ENCODE data around the gene CHTOP.
A peak's percentile ranks its signal among the peaks of the same experiment; 100 is the strongest.

Gene CHTOP

DNA sequence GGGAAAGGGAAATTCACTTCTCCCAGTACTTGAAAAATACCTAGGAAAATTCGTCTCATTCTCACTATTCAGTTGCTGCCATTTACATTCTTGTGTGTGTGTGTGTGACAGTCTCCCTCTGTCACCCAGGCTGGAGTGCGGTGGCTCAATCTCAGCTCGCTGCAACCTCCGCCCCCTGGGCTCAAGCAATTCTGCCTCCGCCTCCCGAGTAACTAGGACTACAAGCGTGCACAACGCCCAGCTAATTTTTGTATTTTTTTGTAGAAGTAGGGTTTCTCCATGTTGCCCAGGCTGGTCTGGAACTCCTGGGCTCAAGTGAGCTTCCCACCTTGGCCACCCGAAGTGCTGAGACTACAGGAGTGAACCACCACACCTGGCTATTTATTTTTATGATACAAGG, 25.8 kb downstream of the CHTOP start:
- H3K4me1 ChIP-seq (ENCODE audit: insufficient read depth, low read length, severe bottlenecking), result peaks cover 17% of the 10 kb centered on the region
- H3K4me3 ChIP-seq (ENCODE audit: low read depth, low read length, poor library complexity, severe bottlenecking), result peak overlapping the region; percentile 83
- H3K27ac ChIP-seq (ENCODE audit: low read depth, low read length, poor library complexity, severe bottlenecking), result no peak overlapping the region
- H2AFZ ChIP-seq (ENCODE audit: low read length), result no peak overlapping the region
- H3K4me2 ChIP-seq (ENCODE audit: low read length), result peak overlapping the region; percentile 75
- H3K9me2 ChIP-seq (ENCODE audit: low read depth, low read length), result no peaks in the 10 kb centered on the region
- TF ChIP-seq, protein P1, sequence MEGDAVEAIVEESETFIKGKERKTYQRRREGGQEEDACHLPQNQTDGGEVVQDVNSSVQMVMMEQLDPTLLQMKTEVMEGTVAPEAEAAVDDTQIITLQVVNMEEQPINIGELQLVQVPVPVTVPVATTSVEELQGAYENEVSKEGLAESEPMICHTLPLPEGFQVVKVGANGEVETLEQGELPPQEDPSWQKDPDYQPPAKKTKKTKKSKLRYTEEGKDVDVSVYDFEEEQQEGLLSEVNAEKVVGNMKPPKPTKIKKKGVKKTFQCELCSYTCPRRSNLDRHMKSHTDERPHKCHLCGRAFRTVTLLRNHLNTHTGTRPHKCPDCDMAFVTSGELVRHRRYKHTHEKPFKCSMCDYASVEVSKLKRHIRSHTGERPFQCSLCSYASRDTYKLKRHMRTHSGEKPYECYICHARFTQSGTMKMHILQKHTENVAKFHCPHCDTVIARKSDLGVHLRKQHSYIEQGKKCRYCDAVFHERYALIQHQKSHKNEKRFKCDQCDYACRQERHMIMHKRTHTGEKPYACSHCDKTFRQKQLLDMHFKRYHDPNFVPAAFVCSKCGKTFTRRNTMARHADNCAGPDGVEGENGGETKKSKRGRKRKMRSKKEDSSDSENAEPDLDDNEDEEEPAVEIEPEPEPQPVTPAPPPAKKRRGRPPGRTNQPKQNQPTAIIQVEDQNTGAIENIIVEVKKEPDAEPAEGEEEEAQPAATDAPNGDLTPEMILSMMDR (IDR thresholded peaks at IDR 0.05; ENCODE audit: low read length), result no peak
- TF ChIP-seq EZH2 (IDR thresholded peaks at IDR 0.05; ENCODE audit: borderline replicate concordance, low read length), result no peak
- peak overlapping the region; percentile 87 for H3K9ac ChIP-seq (ENCODE audit: low read length)
- no peaks in the 10 kb centered on the region for H3K27me3 ChIP-seq (ENCODE audit: insufficient read depth, low read length)
- no peaks in the 10 kb centered on the region for H3K9me3 ChIP-seq (ENCODE audit: low read length)
- H3F3A ChIP-seq (ENCODE audit: insufficient read depth, low read length), result no peaks in the 10 kb centered on the region; the same call in 1 of the 2 replicates
- peaks cover 41% of the 10 kb centered on the region for H3K36me3 ChIP-seq (ENCODE audit: insufficient read depth, low read length)
- H3K79me2 ChIP-seq (ENCODE audit: insufficient read depth, low read length), result 0 out of 2 replicates have a peak, but pooled peaks cover 7% of the 10 kb centered on the region
- H4K20me1 ChIP-seq (ENCODE audit: insufficient read depth, low read length), result no peaks in the 10 kb centered on the region

DNA sequence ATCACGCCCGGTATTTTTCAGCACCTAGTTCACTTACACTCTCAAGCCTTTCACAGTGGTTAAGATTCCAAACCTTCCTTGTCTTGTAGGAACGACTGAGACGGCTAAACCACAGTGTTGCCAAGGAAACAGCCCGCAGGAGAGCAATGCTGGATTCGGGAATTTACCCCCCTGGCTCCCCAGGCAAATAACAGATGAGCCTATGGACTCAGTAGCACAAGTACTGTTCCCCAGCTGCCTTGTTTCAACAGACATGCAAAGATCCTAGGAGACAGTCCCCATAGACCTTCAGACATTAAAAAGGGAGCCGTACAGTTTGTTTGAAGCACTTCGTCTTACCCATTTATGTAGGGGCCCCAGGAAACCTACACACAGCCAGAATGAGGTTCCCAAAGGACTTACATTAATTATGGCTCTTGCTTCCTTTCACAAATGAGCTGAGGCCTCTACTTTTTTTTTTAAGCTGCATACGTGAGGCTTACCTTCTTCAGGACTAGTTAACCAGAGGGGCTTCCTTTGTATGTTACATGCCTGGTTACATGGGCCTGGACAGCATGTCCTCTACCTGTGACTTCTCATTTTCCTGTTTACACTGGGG, 27.3 kb downstream of the CHTOP start:
- Histone ChIP-seq H2AFZ (ENCODE audit: low read length) (no peak overlapping the region), H4K20me1 (ENCODE audit: insufficient read depth, low read length) (no peaks in the 10 kb centered on the region), H3K79me2 (ENCODE audit: insufficient read depth, low read length) (0 out of 2 replicates have a peak, but pooled peaks cover 7% of the 10 kb centered on the region), H3K36me3 (ENCODE audit: insufficient read depth, low read length) (peaks cover 57% of the 10 kb centered on the region), H3F3A (ENCODE audit: insufficient read depth, low read length) (peaks cover 3% of the 10 kb centered on the region; the same call in 1 of the 2 replicates), H3K4me3 (ENCODE audit: low read depth, low read length, poor library complexity, severe bottlenecking) (no peak overlapping the region), H3K27ac (ENCODE audit: low read depth, low read length, poor library complexity, severe bottlenecking) (no peak overlapping the region), H3K4me1 (ENCODE audit: insufficient read depth, low read length, severe bottlenecking) (peaks cover 17% of the 10 kb centered on the region), H3K9me3 (ENCODE audit: low read length) (no peaks in the 10 kb centered on the region), H3K9ac (ENCODE audit: low read length) (no peak overlapping the region), H3K27me3 (ENCODE audit: insufficient read depth, low read length) (no peaks in the 10 kb centered on the region), H3K9me2 (ENCODE audit: low read depth, low read length) (no peaks in the 10 kb centered on the region), H3K4me2 (ENCODE audit: low read length) (no peak overlapping the region)
- TF ChIP-seq, protein P1 (IDR thresholded peaks at IDR 0.05; ENCODE audit: low read length), result no peak
- TF ChIP-seq EZH2 (IDR thresholded peaks at IDR 0.05; ENCODE audit: borderline replicate concordance, low read length), result no peak

DNA sequence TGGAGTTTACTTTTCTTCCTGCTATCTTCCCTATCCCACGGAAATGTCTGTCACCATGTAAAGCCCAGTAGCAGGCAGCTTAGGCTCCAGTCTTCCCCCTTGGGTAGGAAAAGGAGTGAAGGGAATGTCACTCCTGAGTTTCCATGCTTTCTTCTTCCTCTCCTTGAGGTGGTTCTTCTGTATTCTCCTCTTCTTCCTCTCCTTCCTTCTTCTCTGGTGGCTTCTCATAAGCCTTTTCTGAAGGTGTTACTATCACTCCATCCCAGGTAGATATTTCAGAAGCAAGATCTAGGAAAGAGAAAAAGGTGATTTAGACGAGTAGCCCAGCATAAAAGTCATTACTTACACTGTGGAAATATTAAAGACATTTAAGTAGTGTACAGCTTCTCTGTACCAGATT, 28.4 kb downstream of the CHTOP start:
- no peak overlapping the region for H3K4me2 ChIP-seq (ENCODE audit: low read length)
- H3K9ac ChIP-seq (ENCODE audit: low read length), result no peak overlapping the region
- peaks cover 17% of the 10 kb centered on the region for H3K4me1 ChIP-seq (ENCODE audit: insufficient read depth, low read length, severe bottlenecking)
- H3K79me2 ChIP-seq (ENCODE audit: insufficient read depth, low read length), result 0 out of 2 replicates have a peak, but pooled peaks cover 7% of the 10 kb centered on the region
- no peaks in the 10 kb centered on the region for H3K9me3 ChIP-seq (ENCODE audit: low read length)
- no peak overlapping the region for H3K4me3 ChIP-seq (ENCODE audit: low read depth, low read length, poor library complexity, severe bottlenecking)
- H3F3A ChIP-seq (ENCODE audit: insufficient read depth, low read length), result peaks cover 3% of the 10 kb centered on the region; the same call in 1 of the 2 replicates
- H3K36me3 ChIP-seq (ENCODE audit: insufficient read depth, low read length), result peaks cover 67% of the 10 kb centered on the region
- no peak overlapping the region for H3K27ac ChIP-seq (ENCODE audit: low read depth, low read length, poor library complexity, severe bottlenecking)
- no peaks in the 10 kb centered on the region for H4K20me1 ChIP-seq (ENCODE audit: insufficient read depth, low read length)
- no peak overlapping the region for H2AFZ ChIP-seq (ENCODE audit: low read length)
- no peaks in the 10 kb centered on the region for H3K27me3 ChIP-seq (ENCODE audit: insufficient read depth, low read length)
- no peaks in the 10 kb centered on the region for H3K9me2 ChIP-seq (ENCODE audit: low read depth, low read length)
- TF ChIP-seq, protein P1 (IDR thresholded peaks at IDR 0.05; ENCODE audit: low read length), result no peak
- TF ChIP-seq EZH2 (IDR thresholded peaks at IDR 0.05; ENCODE audit: borderline replicate concordance, low read length), result no peak
